HS-27A (cell line): Measurements from ENCODE around the gene MAS1.
A peak's percentile ranks its signal among the peaks of the same experiment; 100 is the strongest.
"Not testable (repeated sequence)": the region's sequence is repeated elsewhere in the genome, so short reads cannot be mapped to it uniquely, and the experiment has no call there.

Experiments used
- DNase-seq: peaks from one replicate; pipeline ENCODE4 v3.0.0-alpha.2; 2012; ENCODE audit warnings: low read depth, missing footprints

MAS1 gene

GRCh38 chr6:159890792-159891191, at the start of gene MAS1:
TSS of gene MAS1 (plus strand) at chr6:159890988. CDS start at chr6:159906956, 15,968 bp downstream.
- no peak for DNase-seq

DNA sequence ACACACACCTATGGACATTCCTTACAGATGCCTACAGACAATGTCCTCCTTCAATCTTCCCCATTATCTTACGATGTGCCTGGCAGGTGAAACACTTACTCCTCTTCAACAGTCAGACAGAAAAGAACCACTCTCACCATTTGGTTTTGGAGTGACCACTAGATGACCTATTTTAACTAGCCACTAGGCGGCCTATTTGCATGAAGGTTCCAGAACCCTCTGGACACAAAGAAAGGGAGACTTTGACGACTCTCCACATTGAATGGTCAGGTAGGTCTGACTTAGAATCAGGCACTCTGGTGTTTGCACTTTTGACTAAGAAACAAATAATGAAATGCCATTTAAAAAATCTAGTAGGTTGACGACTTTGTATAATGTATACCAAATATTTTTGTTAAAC, 48.8 kb upstream of the MAS1 start:
- DNase-seq: no peak

DNA sequence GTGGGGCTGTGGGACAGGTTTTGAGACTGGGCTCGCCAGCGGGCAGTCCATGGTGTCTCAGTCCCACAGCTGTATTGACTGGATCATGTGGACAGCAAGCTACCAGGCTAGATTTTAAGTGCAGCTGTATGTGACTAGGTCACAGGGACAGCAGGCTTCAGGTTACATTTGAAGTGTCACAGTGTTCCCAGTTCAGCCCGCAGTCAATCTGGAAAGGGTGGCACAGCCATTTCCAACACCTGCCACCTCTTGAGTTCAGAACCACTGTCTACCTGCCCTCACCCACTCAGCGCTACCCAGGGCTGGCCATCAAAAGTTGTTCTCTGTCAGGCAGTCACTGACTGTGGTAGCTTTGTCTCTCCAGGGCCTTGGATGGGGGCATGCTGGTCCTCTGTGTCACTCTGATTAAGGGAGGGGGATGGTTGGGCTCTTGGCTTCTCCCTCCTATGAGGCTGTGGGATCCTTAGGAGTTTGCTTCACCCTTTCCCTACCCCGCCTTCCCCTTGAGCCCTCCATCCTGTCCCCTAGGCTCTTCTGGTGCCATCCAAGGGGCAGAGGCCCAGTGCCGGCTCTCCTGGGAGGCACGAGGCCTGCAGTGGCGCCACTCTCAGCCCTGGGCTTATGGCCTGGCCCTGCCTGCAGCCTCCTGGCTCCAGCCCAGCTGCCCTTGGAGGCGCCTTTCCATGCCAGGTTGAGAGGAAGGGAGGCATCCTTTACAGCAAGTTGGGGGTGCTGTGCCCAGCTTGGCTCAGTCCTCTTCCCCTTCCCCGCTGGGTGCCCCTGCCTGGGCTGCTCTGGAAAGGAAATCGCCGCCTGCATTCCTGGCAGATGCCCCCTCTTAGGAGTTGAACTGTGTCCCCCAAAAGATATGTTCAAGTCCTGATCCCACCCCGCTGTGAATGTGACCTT, 45.8 kb upstream of the MAS1 start:
- DNase-seq: no peak

DNA sequence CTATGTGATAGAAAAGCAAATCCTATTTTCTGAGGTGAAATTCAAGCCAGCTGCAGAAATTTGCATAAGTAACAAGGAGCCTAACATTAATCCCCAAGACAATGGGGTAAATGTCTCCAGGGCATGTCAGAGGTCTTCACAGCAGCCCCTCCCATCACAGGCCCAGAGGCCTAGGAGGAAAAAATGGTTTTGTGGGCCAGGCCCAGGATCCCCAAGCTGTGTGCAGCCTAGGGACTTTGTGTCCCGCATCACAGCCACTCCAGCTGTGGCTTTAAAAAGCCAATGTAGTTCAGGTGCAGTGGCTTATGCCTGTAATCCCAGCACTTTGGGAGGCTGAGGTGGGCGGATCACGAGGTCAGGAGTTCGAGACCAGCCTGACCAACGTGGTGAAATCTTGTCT, 42.2 kb upstream of the MAS1 start:
- not testable (repeated sequence) for DNase-seq

GRCh38 chr6:159849851-159850250, 40.9 kb upstream of the MAS1 start:
- not testable (repeated sequence) for DNase-seq

GRCh38 chr6:159852877-159853276, 37.9 kb upstream of the MAS1 start:
- no peak for DNase-seq

- no peak for DNase-seq
These were observed 37.0 kb upstream of the MAS1 start for GRCh38 chr6:159853754-159854153.

DNA sequence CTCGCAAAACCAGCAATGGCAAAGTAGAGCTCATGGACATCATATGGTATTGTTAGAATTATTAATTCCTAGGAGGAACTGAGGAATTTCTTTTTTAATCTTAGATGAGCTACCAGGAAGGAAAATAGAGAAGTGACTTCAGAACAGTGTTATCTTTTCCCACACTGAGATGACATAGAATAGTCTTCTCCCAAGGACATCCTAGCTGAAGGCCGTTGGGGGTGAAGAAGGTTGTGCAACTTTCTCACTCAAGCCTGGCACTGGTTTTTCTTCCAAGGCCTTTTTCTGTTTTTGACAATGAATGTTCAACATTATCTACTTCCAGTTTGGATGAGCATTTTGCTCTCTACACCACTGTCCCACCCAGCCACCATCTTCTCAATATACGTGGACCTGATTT, 35.8 kb upstream of the MAS1 start:
- DNase-seq: no peak

DNA sequence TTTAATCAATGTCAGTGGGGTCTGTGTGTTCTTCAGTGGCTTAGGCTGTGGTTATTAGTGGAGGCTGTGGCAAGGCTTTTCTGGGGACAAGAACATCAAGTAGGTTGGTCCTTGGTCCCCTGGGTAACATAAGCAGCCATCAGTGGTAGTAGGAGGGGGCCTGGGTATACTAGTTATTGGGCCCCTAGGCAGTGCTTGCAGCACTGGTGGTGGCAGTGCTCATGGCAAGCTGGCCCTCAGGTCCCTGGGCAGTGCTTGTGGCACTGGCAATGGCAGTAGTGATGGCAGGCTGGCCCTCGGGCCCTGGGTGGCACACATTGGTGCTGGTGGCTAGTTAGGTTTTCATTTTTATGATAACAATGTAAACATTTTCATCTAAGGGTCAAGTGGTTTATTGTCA, 32.5 kb upstream of the MAS1 start:
- DNase-seq: no peak

- DNase-seq: no peak
These were observed 30.3 kb upstream of the MAS1 start for GRCh38 chr6:159860482-159860881.

- no peak for DNase-seq
These were observed 28.7 kb upstream of the MAS1 start for GRCh38 chr6:159862103-159862502.

GRCh38 chr6:159863341-159863740, 27.4 kb upstream of the MAS1 start:
- peak; percentile 46 for DNase-seq

GRCh38 chr6:159865226-159865920, 25.4 kb upstream of the MAS1 start:
- no peak for DNase-seq

GRCh38 chr6:159866286-159867247, 24.2 kb upstream of the MAS1 start:
- DNase-seq: no peak

- no peak for DNase-seq
These were observed 19.5 kb upstream of the MAS1 start for GRCh38 chr6:159871241-159871640.

GRCh38 chr6:159871906-159872305, 18.9 kb upstream of the MAS1 start:
- no peak for DNase-seq

DNA sequence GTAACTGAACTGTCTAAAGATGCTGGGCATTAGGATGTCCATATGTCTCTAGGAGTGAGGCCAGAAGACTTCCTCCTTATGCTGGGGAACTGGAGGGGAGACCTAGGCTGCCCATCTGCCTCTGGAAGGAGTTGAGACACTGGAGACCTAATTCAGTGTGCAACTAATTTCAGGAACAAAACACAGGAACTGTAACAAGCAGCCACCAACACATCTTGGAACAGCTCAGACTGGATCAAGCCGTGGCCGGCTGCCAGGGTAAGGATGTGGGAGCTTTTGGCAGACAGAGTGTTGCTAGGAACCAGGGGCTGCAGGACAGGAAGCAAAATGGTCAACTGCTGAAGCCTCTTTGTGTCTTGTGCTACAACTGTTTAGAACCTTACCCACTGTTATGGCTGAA, 16.4 kb upstream of the MAS1 start:
- no peak for DNase-seq

DNA sequence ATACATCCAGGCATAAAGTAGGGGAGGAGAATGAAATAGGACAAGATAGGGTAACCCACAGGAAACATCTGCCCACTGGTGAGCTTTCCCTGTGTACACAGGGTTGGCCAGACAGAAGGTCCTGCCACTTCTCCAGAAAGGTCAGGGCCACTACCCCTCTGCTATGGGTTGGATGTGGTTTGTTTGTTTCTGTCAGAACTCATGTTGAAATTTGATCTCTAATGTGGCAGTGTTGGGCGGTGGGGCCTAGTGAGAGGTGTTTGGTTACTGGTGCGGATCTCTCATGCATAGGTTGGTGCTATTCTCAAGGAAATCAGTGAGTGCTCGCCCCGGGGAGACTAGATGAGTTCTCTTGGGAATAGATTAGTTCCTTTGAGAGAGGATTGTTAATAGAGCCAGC, 15.6 kb upstream of the MAS1 start:
- no peak for DNase-seq

DNA sequence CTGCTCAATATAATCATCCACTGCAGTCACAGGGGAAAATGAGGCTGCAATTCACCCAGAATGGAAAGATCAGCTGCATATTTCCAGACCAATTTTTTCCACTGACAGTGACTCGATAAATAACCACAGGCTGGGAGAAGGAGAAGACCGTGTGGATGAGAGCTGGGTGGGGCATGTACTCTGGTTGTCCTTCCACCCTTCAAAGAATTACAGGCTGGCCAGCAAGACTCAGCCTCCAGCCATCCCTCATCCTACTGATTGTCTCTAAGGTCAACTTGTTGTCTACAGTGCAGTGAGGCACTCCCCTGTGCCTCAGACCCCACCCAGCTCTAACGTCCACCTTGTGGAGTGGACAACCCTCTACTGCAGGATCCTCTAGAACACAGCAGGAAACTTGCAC, 14.5 kb upstream of the MAS1 start:
- no peak for DNase-seq

DNA sequence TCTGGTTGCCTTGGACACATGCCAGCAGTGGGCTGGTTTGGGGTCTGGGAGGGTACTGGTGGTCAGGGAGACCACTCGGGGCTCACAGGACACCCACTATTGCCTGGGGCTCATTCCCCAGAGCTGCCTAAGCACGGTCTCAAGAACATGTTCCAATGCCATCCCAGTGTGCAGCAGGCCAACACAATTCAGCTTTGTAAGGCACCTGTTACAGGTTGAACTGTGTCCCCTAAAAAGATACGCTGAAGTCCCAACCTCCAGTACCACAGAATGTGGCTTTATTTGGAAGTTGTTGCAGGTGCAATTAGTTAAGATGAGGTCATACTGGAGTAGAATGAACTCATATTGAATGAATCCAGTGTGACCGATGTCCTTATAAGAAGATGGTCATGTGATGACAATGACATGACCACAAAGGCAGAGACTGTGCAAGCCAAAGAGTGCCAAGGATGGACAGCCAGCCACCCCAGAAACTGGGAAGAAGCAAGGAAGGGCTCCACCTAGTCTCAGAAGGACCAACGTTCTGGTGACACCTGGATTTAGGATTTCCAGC, 13.5 kb upstream of the MAS1 start:
- DNase-seq: no peak

DNA sequence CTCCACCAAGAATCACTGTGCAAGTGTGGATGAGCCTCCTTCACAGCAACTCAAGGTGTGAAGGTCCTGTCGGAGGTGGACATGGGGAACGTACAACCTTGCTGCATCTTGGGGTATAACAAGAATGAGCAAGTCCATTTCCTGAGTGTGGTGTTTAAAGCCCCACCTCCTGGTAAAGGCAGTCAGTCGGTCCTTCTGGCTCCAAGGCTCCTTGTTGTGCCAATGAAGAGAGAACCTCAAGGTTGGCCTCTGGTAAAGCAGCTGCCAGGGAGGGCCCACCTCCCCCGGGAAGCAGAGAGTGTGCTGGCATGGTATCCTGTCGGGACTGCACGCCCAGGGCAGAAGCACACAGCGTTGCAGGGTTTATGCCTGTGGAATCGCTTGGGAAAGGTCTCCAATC, 12.4 kb upstream of the MAS1 start:
- DNase-seq: no peak

GRCh38 chr6:159879856-159880255, 10.9 kb upstream of the MAS1 start:
- no peak for DNase-seq
